ENCODE data around the gene RDH13.

RDH13 gene

GRCh38 chr19:55091126-55091910 lies 28.4 kb upstream of the RDH13 start:
- DNase-seq = no peak

GRCh38 chr19:55090564-55090963 lies 27.6 kb upstream of the RDH13 start:
- no peak for DNase-seq

GRCh38 chr19:55089342-55089944 lies 26.5 kb upstream of the RDH13 start:
- DNase-seq = no peak

DNA sequence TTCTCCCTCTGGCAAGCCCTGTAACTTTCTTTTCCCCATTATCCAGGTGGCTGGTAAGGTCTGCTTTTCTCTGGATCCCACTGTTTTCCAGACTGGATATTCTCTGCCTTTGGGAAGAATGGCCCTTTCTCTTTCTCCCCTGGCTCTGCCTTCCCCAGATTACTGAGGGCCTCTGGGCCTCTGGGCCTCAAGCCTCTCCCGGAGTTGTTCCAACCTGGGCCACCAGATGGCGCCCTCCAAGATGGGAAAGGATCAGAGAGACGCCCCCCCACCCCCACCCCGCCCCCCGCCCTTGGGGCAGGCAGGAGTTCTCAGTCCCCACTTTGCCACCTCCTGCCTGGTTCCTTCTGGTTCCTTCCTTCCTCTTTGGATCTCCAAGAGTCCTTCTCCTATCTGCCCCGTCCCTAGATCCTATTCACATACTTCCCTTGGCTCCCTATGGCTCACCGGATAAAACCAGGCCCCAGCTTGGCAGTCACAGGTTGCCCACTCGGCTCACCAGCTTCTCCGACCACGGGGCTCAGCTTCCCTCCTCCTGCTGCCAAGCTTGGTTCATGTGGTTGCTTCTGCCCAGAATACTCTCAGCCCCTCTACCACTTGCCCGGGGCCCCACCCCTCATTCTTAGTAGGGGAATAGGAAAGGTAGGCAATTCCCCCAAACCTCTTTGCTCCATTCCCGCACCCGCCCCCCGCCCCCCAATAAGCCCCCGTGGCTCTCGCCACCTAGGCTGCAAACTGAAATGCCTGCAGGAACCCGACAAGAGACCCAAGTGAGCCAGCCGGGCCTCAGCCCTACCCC lies 25.8 kb upstream of the RDH13 start:
- peak; percentile 80 for DNase-seq

GRCh38 chr19:55088021-55088451 lies 25.1 kb upstream of the RDH13 start:
- DNase-seq = no peak

DNA sequence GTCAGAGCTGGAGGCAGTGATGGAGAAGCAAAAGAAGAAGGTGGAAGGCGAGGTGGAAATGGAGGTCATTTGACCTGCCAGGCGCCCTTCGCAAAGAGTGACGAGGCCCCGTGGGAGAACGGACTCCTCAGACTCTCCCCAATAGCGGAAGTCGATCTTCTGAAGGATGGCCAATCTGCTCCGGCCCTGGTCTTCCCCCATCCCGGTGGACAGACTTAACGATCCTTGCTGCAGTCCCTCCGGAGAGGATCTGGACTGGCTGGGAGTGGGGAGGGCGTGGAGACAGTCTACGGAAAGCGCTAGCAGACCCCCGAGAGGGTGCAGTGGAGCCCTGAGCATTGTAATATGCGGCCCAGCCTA lies 24.6 kb upstream of the RDH13 start:
- DNase-seq = no peak

DNA sequence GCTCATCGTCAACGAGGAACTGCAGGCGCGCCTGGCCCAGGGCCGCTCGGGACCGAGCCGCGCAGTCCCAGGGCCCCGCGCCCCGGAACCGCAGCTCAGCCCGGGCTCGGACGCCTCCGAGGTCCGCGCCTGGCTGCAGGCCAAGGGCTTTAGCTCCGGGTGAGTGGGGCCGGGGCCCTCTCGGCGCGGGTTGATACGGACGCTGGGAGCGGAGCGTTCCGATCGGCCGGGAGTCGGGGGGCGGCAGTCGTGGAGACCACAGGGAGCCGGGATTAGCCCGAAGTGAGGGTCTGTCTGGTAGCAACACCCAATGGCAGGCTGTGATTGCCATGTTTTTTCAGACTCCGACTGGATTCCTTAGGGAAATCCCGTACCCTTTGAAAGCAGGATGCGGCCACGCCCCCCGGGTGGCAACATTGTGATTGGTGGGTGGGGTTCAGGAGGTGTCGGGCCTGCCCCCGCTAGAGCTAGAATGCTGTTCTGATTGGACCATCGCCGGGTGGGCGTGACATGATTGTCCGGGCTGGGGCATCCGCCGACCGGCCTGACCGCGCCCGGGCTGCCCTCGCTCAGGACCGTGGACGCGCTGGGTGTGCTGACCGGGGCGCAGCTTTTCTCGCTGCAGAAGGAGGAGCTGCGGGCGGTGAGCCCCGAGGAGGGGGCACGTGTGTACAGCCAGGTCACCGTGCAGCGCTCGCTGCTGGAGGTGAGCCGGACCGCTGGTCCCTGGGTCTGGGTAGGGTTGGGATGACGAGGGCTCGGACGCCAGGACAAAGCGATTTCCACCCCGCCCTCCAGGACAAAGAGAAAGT lies 24.0 kb upstream of the RDH13 start:
- DNase-seq = peak; percentile 94

DNA sequence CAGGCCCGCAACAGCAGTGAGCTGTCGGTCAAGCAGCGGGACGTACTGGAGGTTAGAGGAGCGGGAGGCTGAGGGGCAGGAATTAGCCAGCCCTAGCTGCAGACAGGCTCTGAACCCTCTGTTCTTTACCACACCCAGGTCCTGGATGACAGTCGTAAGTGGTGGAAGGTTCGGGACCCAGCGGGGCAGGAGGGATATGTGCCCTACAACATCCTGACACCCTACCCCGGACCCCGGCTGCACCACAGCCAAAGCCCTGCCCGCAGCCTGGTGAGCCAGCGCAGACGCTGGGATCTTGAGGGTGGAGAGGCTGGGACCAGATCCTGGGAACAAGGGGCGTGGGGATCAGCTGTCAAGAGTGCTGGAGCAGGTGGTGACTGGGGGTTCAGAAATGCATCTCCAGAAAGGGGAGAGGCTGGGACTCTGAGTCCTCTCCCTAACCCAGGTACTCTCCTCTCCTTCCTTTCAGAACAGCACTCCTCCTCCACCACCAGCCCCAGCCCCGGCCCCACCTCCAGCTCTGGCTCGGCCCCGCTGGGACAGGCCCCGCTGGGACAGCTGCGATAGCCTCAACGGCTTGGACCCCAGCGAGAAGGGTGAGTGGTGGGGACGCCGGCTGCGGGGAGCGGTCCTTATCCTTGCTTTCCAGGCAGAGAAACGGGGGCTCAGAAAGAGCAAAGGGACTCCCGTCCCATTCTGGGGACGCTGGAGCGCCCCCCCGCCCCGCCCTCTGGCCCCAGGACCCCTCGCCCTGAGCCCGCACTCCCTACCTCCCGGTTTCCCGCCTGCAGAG lies 23.2 kb upstream of the RDH13 start:
- DNase-seq = peak; percentile 40

DNA sequence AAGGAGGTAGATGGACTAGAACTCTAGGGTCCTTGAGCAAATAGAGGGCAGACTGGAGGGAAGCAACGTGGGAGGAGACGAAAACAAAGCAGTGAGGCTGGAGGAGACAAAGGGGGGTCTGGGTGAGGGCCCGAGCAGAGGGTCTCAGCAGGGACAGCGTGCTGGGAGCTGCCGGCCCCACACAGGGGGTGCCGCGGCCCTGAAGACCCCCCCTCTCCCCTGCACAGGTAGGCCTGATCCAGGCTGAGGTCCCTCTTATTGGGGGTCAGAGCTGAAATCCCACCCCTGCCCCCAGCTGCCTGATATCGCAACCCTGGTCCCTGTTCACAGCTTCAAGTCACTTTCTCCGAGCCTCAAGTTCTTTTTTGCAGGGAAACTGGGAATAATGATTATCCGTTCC lies 21.5 kb upstream of the RDH13 start:
- no peak for DNase-seq

DNA sequence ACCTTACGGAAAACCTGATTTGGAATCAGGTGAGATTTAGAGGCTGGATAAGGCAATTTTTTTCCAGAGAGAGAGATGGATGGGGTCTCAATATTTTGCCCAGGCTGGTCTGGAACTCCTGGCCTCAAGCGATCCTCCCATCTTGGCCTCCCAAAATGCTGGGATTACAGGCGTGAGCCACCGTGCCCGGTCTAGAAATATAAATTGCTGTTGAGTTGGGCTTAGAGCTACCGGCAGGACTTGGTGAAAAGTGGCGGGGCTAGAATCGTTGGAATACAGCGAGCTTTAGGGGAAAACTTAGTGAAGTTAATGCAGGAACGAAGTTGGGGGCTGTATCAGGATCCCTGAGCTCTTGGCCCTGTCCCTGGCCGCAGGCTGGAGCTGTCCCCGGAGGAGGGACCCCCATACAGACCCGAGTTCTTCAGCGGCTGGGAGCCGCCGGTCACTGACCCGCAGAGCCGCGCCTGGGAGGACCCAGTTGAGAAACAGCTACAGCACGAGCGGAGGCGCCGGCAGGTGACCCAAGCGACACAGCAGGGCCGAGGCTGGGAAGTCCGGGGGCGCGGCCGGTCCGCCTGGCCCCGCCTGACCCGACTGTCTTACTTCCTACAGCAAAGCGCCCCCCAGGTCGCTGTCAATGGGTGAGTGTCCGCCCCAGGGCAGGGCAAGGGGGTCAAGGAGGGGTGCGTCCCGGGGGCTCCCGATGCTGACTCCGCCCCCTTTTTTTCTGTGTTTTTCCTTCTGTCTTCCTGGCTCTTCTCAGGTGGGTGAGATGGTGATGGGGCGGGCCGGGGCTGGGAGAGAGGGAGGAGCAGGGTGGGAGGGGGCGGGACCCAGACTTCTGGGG lies 20.3 kb upstream of the RDH13 start:
- no peak for DNase-seq

DNA sequence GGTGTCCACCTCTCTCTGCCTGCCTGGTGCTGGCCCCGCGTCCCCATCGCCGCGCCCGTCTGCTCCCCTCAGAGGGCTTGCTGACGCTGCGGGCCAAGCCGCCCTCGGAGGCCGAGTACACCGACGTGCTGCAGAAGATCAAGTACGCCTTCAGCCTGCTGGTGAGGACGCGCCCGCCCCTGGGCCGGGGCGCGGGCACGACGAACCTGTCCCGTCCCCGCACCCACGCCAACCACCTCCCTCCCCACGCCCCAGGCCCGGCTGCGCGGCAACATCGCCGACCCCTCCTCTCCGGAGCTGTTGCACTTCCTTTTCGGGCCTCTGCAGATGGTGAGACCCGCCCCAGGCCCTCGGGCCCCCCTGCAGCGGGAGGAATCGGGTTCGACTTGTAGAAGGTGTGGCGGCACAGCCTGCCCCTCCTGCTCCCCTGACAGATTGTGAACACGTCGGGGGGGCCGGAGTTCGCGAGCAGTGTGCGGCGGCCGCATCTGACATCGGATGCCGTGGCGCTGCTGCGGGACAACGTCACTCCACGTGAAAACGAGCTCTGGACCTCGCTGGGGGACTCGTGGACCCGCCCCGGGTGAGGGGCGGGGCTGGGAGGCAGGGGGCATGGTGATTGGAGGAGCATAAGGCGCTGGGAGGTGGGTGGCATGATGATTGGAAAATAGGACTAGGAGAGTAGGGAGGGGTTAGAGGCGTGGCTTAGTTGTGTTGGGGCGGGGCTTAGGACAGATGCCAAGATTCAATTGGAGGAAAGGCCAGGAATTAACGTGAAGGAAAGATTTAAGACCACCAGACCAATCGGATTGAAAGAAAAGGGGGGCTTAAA lies 19.3 kb upstream of the RDH13 start:
- DNase-seq = peak; percentile 76

DNA sequence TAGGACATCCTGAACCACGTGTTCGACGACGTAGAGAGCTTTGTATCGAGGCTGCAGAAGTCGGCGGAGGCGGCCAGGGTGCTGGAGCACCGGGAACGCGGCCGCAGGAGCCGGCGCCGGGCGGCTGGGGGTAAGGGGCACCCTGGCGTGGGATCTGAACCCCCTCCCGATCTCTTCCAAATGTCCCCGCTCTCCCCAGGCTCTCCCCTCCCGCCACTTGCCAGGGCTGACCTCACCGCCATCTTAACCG lies 18.7 kb upstream of the RDH13 start:
- no peak for DNase-seq

GRCh38 chr19:55080968-55081769 lies 18.2 kb upstream of the RDH13 start:
- DNase-seq = peak; percentile 83

DNA sequence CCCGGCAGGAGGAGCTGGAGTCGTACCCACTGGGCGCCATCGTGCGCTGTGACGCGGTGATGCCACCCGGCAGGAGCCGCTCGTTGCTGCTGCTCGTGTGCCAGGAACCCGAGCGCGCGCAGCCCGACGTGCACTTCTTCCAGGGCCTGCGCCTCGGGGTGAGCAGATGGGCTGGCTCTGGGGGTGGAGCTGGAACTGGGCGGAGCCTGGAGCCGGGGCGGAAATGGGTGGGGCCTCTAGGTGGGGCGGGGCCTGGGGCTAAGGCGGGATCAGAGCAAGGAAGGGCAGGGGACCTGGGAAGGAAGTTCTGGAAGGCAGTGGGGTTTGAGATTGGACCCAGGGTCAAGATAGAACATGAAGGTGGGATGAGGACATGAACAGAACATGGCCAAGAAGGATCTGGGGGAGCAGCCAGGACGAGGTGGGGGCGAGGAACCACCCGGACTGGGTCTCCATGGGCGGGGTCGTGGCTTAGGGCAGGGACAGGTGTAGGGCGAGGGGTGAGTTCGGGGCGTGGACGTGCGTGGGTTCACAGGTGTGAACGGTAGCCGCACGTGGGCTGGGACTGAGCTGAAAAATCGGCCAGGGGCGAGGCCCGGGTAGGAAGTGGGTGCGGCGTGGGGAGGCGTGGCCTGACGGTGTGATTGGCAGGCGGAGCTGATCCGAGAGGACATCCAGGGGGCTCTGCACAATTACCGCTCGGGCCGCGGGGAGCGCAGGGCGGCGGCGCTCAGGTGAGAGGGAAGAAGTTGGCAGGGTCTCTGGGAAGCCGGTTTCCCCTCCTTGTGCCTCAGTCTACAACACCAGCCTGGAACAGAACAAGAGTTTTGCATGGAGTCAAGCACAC lies 17.4 kb upstream of the RDH13 start:
- peak; percentile 68 for DNase-seq

DNA sequence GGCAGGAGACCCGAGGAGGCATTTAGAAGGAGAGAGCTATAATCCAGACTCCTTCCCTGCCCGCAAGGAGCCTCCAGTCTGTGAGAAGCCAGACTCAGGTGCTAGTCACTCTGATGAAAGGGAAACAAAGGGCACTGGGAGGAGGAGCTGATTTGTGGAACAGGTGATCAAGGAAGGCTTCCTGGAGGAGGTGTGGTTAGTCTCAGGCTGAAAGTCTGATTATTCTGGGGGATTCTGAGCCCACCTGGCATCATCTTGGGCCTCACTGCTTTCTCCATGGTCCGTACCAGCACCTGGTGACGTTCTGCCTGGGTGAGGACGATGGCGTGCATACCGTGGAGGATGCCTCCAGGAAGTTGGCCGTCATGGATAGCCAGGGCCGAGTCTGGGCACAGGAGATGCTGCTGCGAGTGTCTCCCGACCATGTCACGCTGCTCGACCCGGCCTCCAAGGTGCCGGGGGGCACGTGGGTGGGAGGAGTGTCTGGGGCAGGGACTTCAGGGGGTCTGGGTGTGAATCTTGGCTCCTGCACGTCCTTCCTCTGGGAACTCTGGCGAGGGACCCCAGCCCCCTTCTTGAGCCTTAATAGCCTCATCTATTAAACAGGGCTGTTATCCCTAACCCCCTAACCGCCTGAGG lies 16.6 kb upstream of the RDH13 start:
- DNase-seq = no peak

GRCh38 chr19:55078996-55079395 lies 16.0 kb upstream of the RDH13 start:
- no peak for DNase-seq

DNA sequence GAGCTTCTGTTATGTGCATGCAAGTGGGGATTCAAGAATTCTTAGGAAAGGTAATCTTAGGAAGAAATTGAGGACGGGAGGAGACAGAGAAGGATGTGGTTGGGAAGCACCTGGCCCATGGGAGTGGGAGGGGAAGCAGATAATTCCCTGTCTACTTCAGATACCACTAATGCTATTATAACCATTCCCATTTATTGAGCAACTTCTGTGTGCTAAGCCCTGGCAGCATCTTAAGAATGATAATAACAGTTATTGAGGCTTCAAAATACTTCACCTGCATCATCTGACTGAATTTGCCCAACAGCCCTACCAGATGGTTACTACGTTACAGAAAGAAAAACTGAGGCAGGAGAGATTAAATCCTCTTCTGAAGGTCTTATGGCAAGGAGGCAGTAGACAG lies 14.2 kb upstream of the RDH13 start:
- DNase-seq = no peak

DNA sequence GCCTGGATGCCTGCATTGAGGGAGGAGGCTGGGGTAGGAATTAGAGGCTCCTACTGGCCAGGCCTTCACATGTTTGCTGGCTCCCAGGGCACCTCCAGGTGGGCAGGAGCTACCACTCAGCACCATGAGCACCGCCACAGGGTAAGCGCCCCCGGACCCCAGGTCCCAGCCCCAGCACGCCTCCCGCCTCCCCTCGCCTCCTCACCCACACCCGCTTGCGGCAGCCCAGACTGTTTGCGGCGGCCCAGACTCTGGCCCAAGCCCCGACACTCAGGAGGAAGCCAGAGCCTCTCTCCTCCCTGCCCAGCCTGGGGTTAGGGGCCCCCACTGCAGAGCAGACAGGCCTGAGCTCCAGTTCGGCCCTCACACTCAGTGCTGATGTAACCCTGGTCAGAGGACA lies 13.4 kb upstream of the RDH13 start:
- DNase-seq = no peak
